HUES48 (cell line): ENCODE results near the gene CACNA1C.

Source experiments
- H3K27ac ChIP-seq: one replicate; pipeline ENCODE4 v1.7.0; 2013; ENCODE audit warnings: low read depth, low read length, inconsistent platforms
- H3K27me3 ChIP-seq: 2 replicates; pipeline ENCODE4 v1.6.1; 2013; ENCODE audit warnings: mild to moderate bottlenecking, low read length; ENCODE audit not compliant: control insufficient read depth, insufficient read depth
- H3K36me3 ChIP-seq: 2 replicates; pipeline ENCODE4 v1.6.1; 2013; ENCODE audit warnings: low read length; ENCODE audit not compliant: control insufficient read depth, insufficient read depth
- H3K4me1 ChIP-seq: 2 replicates; pipeline ENCODE4 v1.6.1; 2013; ENCODE audit warnings: mild to moderate bottlenecking, low read length; ENCODE audit not compliant: control insufficient read depth, insufficient read depth
- H3K4me3 ChIP-seq: 2 replicates; pipeline ENCODE4 v1.5.1; 2013; ENCODE audit warnings: mild to moderate bottlenecking, low read depth, low read length
- H3K9ac ChIP-seq: 2 replicates; pipeline ENCODE4 v1.6.1; 2013; ENCODE audit warnings: mild to moderate bottlenecking, low read depth, low read length, moderate library complexity
- H3K9me3 ChIP-seq: 2 replicates; pipeline ENCODE4 v1.6.1; 2013; ENCODE audit warnings: low read length; ENCODE audit not compliant: control insufficient read depth, insufficient read depth

Gene CACNA1C

GRCh38 chr12:2337031-2338010, 284.5 kb downstream of the CACNA1C start:
- H3K9ac ChIP-seq = no peak overlapping the region
- H3K27me3 ChIP-seq = no peaks in the 10 kb centered on the region
- no peaks in the 10 kb centered on the region for H3K4me1 ChIP-seq
- no peak overlapping the region for H3K4me3 ChIP-seq
- no peak overlapping the region for H3K27ac ChIP-seq
- no peaks in the 10 kb centered on the region for H3K36me3 ChIP-seq
- H3K9me3 ChIP-seq = no peaks in the 10 kb centered on the region

GRCh38 chr12:2338381-2338780, 285.6 kb downstream of the CACNA1C start:
- Histone ChIP-seq H3K4me3 (no peak overlapping the region), H3K9me3 (no peaks in the 10 kb centered on the region), H3K9ac (no peak overlapping the region), H3K4me1 (peaks cover 5% of the 10 kb centered on the region; the same call in 1 of the 2 replicates), H3K27me3 (no peaks in the 10 kb centered on the region), H3K36me3 (no peaks in the 10 kb centered on the region), H3K27ac (no peak overlapping the region)

- peaks cover 11% of the 10 kb centered on the region for H3K4me1 ChIP-seq
- H3K36me3 ChIP-seq = no peaks in the 10 kb centered on the region
- no peak overlapping the region for H3K27ac ChIP-seq
- H3K27me3 ChIP-seq = no peaks in the 10 kb centered on the region
- no peak overlapping the region for H3K9ac ChIP-seq
- no peaks in the 10 kb centered on the region for H3K9me3 ChIP-seq
- no peak overlapping the region for H3K4me3 ChIP-seq
These were observed 286.2 kb downstream of the CACNA1C start for GRCh38 chr12:2338991-2339431.

- H3K27me3 ChIP-seq = no peaks in the 10 kb centered on the region
These were observed 288.4 kb downstream of the CACNA1C start for GRCh38 chr12:2341051-2341751.

GRCh38 chr12:2341871-2342270, 289.1 kb downstream of the CACNA1C start:
- Histone ChIP-seq H3K36me3 (no peaks in the 10 kb centered on the region), H3K4me1 (peaks cover 21% of the 10 kb centered on the region), H3K9me3 (no peaks in the 10 kb centered on the region), H3K27me3 (no peaks in the 10 kb centered on the region), H3K9ac (no peak overlapping the region), H3K4me3 (no peak overlapping the region), H3K27ac (no peak overlapping the region)

More at GRCh38 chr12:2341051-2341751, 288.4 kb downstream of the CACNA1C start:
- no peak overlapping the region for H3K4me3 ChIP-seq
- H3K9me3 ChIP-seq = no peaks in the 10 kb centered on the region
- H3K4me1 ChIP-seq = peaks cover 21% of the 10 kb centered on the region
- no peak overlapping the region for H3K9ac ChIP-seq
- no peaks in the 10 kb centered on the region for H3K36me3 ChIP-seq
- H3K27ac ChIP-seq = no peak overlapping the region

- Histone ChIP-seq H3K4me3 (no peak overlapping the region), H3K27me3 (no peaks in the 10 kb centered on the region), H3K9ac (no peak overlapping the region), H3K9me3 (no peaks in the 10 kb centered on the region), H3K27ac (no peak overlapping the region), H3K36me3 (no peaks in the 10 kb centered on the region), H3K4me1 (peaks cover 21% of the 10 kb centered on the region)
These were observed 290.9 kb downstream of the CACNA1C start for GRCh38 chr12:2343681-2344080.

- peaks cover 21% of the 10 kb centered on the region for H3K4me1 ChIP-seq
- H3K27me3 ChIP-seq = no peaks in the 10 kb centered on the region
- H3K27ac ChIP-seq = no peak overlapping the region
- no peak overlapping the region for H3K9ac ChIP-seq
- no peaks in the 10 kb centered on the region for H3K9me3 ChIP-seq
- no peaks in the 10 kb centered on the region for H3K36me3 ChIP-seq
- H3K4me3 ChIP-seq = no peak overlapping the region
These were observed 291.7 kb downstream of the CACNA1C start for GRCh38 chr12:2344476-2344875.

- Histone ChIP-seq H3K27ac (no peak overlapping the region), H3K9ac (no peak overlapping the region), H3K9me3 (no peaks in the 10 kb centered on the region), H3K4me1 (peaks cover 21% of the 10 kb centered on the region), H3K27me3 (no peaks in the 10 kb centered on the region), H3K4me3 (no peak overlapping the region), H3K36me3 (no peaks in the 10 kb centered on the region)
These were observed 292.1 kb downstream of the CACNA1C start for GRCh38 chr12:2344885-2345284.

- no peak overlapping the region for H3K27ac ChIP-seq
- H3K4me1 ChIP-seq = peaks cover 21% of the 10 kb centered on the region
- no peaks in the 10 kb centered on the region for H3K9me3 ChIP-seq
- H3K4me3 ChIP-seq = no peak overlapping the region
- no peaks in the 10 kb centered on the region for H3K27me3 ChIP-seq
- H3K36me3 ChIP-seq = no peaks in the 10 kb centered on the region
- H3K9ac ChIP-seq = no peak overlapping the region
These were observed 293.1 kb downstream of the CACNA1C start for GRCh38 chr12:2345902-2346301.

DNA sequence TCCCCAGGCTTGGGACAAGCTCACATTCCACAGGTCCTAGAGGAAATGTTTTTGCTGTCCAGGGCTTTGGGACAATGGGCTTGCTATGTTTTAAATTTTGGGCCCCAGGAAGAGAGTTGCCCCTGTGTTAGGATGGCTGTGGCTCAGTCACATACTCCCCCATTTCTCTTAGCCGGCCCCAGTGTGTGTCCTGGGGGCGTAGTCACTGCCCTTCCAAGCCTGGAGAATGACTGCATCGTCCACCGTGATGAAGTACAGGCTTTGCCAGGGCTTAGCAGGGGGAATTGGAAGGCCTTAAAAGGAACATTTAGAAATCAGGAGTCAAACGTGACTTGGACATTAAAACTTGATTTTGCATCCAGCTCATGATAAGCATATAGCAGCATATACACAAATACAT, 293.6 kb downstream of the CACNA1C start:
- Histone ChIP-seq H3K4me1 (peaks cover 21% of the 10 kb centered on the region), H3K4me3 (no peak overlapping the region), H3K27ac (no peak overlapping the region), H3K9ac (no peak overlapping the region), H3K27me3 (no peaks in the 10 kb centered on the region), H3K9me3 (no peaks in the 10 kb centered on the region), H3K36me3 (no peaks in the 10 kb centered on the region)
